ENCODE measurements around the gene LHX1. TPM values are rescaled to one million over a fixed set of nuclear protein-coding genes. Genes with fewer than 3 reads are reported as not detected.
A peak's percentile ranks its signal among the peaks of the same experiment; 100 is the strongest.

Gene LHX1
- total and polyA plus RNA-seq, 2 of the 8 experiments (the other 6 are each of a cell fraction or from before 2014, with no cell fraction given): 0.26 to 0.93 TPM

DNA sequence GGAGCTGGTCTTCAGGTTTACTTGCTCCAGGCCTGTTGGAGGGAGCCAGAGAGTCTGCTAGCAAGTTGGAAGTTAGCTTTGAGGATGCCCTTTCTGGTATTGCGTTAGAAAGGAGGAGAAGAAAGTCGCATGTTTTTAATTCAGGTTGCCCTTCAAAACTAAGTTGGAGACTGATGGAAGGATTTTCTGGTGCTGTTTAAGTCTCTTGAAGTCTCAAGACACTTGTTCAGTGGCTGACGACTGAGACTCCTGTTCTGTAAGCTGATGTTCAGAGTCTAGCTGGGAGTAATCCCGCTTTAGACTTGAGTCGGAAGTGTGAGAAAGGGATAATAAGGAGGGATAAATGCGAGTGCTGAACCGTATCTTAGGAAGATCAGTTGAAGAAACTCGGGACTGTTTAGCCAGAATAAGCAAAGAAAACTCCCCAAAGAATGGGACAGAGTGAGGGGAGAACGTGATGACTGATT lies 12.2 kb downstream of the LHX1 start:
- no peak overlapping the region for H3K27ac ChIP-seq (ENCODE audit: low read depth, low read length)
- peak overlapping the region; percentile 81 to 96 for H3K4me2 ChIP-seq (ENCODE audit: insufficient read depth in 1 of 2, low read depth in 2 of 2, low read length in 2 of 2)
- peaks cover 16% of the 10 kb centered on the region for H3K23me2 ChIP-seq (ENCODE audit: low read depth, low read length)
- H3K27me3 ChIP-seq (replicated peaks in 1 of 4; ENCODE audit: control insufficient read depth in 3 of 4, extremely low read depth in 1 of 4, insufficient read depth in 3 of 4, low read length in 3 of 4): peaks cover 34 to 42% (median 39%) of the 10 kb centered on the region in 4 experiments
- peaks cover 0 to 21% of the 10 kb centered on the region in 2 experiments; a peak in 2 of 4 replicates for H3K79me2 ChIP-seq (ENCODE audit: control insufficient read depth in 1 of 2, insufficient read depth in 2 of 2, low read length in 2 of 2)
- H3K14ac ChIP-seq (ENCODE audit: insufficient read length): no peak overlapping the region
- no peak for TF ChIP-seq HDAC2 (IDR thresholded peaks at IDR 0.05; ENCODE audit: borderline replicate concordance in 1 of 2, low read depth in 2 of 2, low read length in 2 of 2)
- no peak for TF ChIP-seq SIX5 (IDR thresholded peaks at IDR 0.05; ENCODE audit: low read depth, low read length)
- TF ChIP-seq, protein P1, sequence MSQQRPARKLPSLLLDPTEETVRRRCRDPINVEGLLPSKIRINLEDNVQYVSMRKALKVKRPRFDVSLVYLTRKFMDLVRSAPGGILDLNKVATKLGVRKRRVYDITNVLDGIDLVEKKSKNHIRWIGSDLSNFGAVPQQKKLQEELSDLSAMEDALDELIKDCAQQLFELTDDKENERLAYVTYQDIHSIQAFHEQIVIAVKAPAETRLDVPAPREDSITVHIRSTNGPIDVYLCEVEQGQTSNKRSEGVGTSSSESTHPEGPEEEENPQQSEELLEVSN (IDR thresholded peaks at IDR 0.05): no peak
- TF ChIP-seq SIN3A (conservative IDR thresholded peaks at IDR 0.05 in 1 of 2, IDR thresholded peaks at IDR 0.05 in 1 of 2; ENCODE audit: low read depth in 1 of 2, low read length in 2 of 2): 0 out of 4 replicates have a peak, but pooled peaks of 1 of the 2 experiments have one; percentile 8
- no peak for TF ChIP-seq FOSL1 (IDR thresholded peaks at IDR 0.05; ENCODE audit: insufficient read depth, low read depth, low read length)
- no peak for TF ChIP-seq SP2 (IDR thresholded peaks at IDR 0.05; ENCODE audit: low read length)
- no peak for TF ChIP-seq EGR1 (IDR thresholded peaks at IDR 0.05; ENCODE audit: borderline replicate concordance, low read depth, low read length)
- TF ChIP-seq ASH2L (IDR thresholded peaks at IDR 0.05; ENCODE audit: low read length): no peak
- no peak for TF ChIP-seq JUN (IDR thresholded peaks at IDR 0.05; ENCODE audit: low read depth, low read length)
- no peak for TF ChIP-seq HDAC6 (IDR thresholded peaks at IDR 0.05; ENCODE audit: low read depth, low read length)
- TF ChIP-seq RBBP5 (IDR thresholded peaks at IDR 0.05; ENCODE audit: borderline replicate concordance, low read depth, low read length): no peak
- TF ChIP-seq TAF7 (optimal IDR thresholded peaks at IDR 0.05; ENCODE audit: borderline replicate concordance, low read depth, low read length): peak; percentile 8
- H3K18ac ChIP-seq (ENCODE audit: extremely low read depth, low read length): peak overlapping the region; percentile 96
- peak overlapping the region; percentile 16 for H4K5ac ChIP-seq (ENCODE audit: insufficient read length, low read depth, low read length)
- peak overlapping the region; percentile 36; the same call in 1 of the 2 replicates for H2AFZ ChIP-seq (ENCODE audit: low read length)
- FAIRE-seq (no peak), DNase-seq (ENCODE audit: low read depth in 1 of 2, low spot score in 2 of 2) (no peak)
- H3K9me3 ChIP-seq (ENCODE audit: insufficient read depth in 2 of 2, low read depth in 1 of 2, low read length in 1 of 2): no peaks in the 10 kb centered on the region
- peaks cover 15 to 39% (median 19%) of the 10 kb centered on the region in 4 experiments; a peak in 7 of 8 replicates for H3K36me3 ChIP-seq (ENCODE audit: control insufficient read depth in 2 of 4, insufficient read depth in 4 of 4, low read length in 3 of 4)
- H2BK20ac ChIP-seq (ENCODE audit: low read length): no peak overlapping the region
- H2BK15ac ChIP-seq (ENCODE audit: low read length): no peak overlapping the region
- H3K9ac ChIP-seq (replicated peaks in 1 of 4; ENCODE audit: extremely low read depth in 1 of 4, low read depth in 3 of 4, low read length in 3 of 4): peak overlapping the region; percentile 52 to 75 (median 68)
- peak overlapping the region; percentile 77; the same call in 1 of the 2 replicates for H2BK5ac ChIP-seq (ENCODE audit: low read depth, low read length)
- H3K79me1 ChIP-seq (ENCODE audit: low read depth, low read length): no peaks in the 10 kb centered on the region; the same call in 1 of the 2 replicates
- H2BK120ac ChIP-seq (replicated peaks; ENCODE audit: low read depth, low read length): no peak overlapping the region
- no peak overlapping the region; the same call in 1 of the 2 replicates for H4K8ac ChIP-seq (ENCODE audit: extremely low read depth, insufficient read depth, low read length)
- H3K56ac ChIP-seq (replicated peaks; ENCODE audit: insufficient read length, low read depth, low read length): no peak overlapping the region
- no peak overlapping the region for H3K23ac ChIP-seq (ENCODE audit: insufficient read length)
- no peak overlapping the region for H2AK5ac ChIP-seq (ENCODE audit: low read depth, low read length)
- POLR2A ChIA-PET (ENCODE audit: partially characterized antibody): interaction anchor here (0.5 to 2.4 kb wide), 9 partner anchors 9 to 142 kb away, joined by 3 to 11 read pairs (median 3); partner anchors contain the start of gene LHX1
- no peak overlapping the region for H3K4ac ChIP-seq (replicated peaks; ENCODE audit: insufficient read length, low read depth, low read length)
- WGBS, 2 experiments (ENCODE audit: extremely low coverage in 1 of 2, insufficient coverage in 1 of 2, insufficient read length in 1 of 2, insufficient replicate concordance in 2 of 2, low coverage in 1 of 2, low lambda C conversion rate in 2 of 2, missing lambda C conversion rate in 1 of 2): 16% methylated on average over 9 of the region's 9 CpGs; no CpG with 5 or more reads in 1 of the 2 experiments
- CTCF ChIA-PET (ENCODE audit: partially characterized antibody): interaction anchor here (1.1 to 2.7 kb wide), 4 partner anchors 11 to 347 kb away, joined by 3 to 10 read pairs (median 4); partner anchors contain the start of gene LHX1
- H3K4me3 ChIP-seq (ENCODE audit: extremely low read depth in 1 of 4, insufficient read depth in 2 of 4, low read depth in 3 of 4, low read length in 4 of 4): peak overlapping the region; percentile 75 to 87 (median 82)
- peak overlapping the region; percentile 18 for H4K91ac ChIP-seq (replicated peaks; ENCODE audit: insufficient read length, low read length)
- peaks cover 8 to 19% (median 13%) of the 10 kb centered on the region in 4 experiments for H3K4me1 ChIP-seq (replicated peaks in 1 of 4; ENCODE audit: control insufficient read depth in 3 of 4, insufficient read depth in 4 of 4, low read length in 3 of 4)
- no peak overlapping the region for H2BK12ac ChIP-seq (ENCODE audit: low read depth, low read length)
- peaks cover 7 to 11% of the 10 kb centered on the region in 2 experiments for H4K20me1 ChIP-seq (replicated peaks in 1 of 2; ENCODE audit: control insufficient read depth in 1 of 2, insufficient read depth in 2 of 2, low read length in 2 of 2)

Measured in H1 (cell line).